Fibroblast of the aortic adventitia (primary cell): ENCODE results near the gene MIX23. TPM values are rescaled to one million over a fixed set of nuclear protein-coding genes. Genes with fewer than 3 reads are reported as not detected.

Experiments used
- DNase-seq: peaks from one replicate; pipeline ENCODE4 v3.0.0-alpha.2; 2010; ENCODE audit warnings: low read depth
- H3K4me3 ChIP-seq: 2 replicates; pipeline ENCODE4 v1.5.1; 2011; ENCODE audit warnings: low read depth, mild to moderate bottlenecking, control low read depth, low read length, moderate library complexity
- CTCF ChIP-seq: IDR thresholded peaks from 2 replicates; pipeline ENCODE4 v1.5.1; 2011; ENCODE audit warnings: mild to moderate bottlenecking, low read length, control low read depth, inconsistent platforms; ENCODE audit not compliant: insufficient read depth
- total RNA-seq: library from RNA; depleted of rRNA; stranded (reverse); fragments of >200 nt; gene quantifications from 2 replicates; pipeline ENCODE4 v1.2.3, GENCODE V29; 2012; ENCODE audit warnings: low replicate concordance

Gene MIX23
- total RNA-seq, 1 donor, result 27.0 TPM

- no peak for TF ChIP-seq CTCF
- DNase-seq, result no peak
- H3K4me3 ChIP-seq, result no peak overlapping the region
Observed at GRCh38 chr3:122342803-122343202, 40.2 kb downstream of the MIX23 start.

- no peak for DNase-seq
- H3K4me3 ChIP-seq, result no peak overlapping the region
- TF ChIP-seq CTCF, result no peak
Observed at GRCh38 chr3:122332551-122332950, 50.5 kb downstream of the MIX23 start.

- no peak overlapping the region for H3K4me3 ChIP-seq
- no peak for TF ChIP-seq CTCF
- no peak for DNase-seq
Observed at GRCh38 chr3:122331886-122332285, 51.1 kb downstream of the MIX23 start.

GRCh38 chr3:122325769-122326168 lies 57.3 kb downstream of the MIX23 start:
- TF ChIP-seq CTCF, result no peak
- H3K4me3 ChIP-seq, result no peak overlapping the region
- no peak for DNase-seq

- H3K4me3 ChIP-seq, result peak within 1 kb of the TSS; percentile 37
- DNase-seq, result peak; percentile 44
- no peak for TF ChIP-seq CTCF
Observed at GRCh38 chr3:122324871-122325323, 58.1 kb downstream of the MIX23 start, which contains the start of gene CSTA. Gene CSTA (plus strand): TSS chr3:122325248. CDS start chr3:122325293, 45 bp downstream.

- DNase-seq, result no peak
- H3K4me3 ChIP-seq, result no peak overlapping the region
- no peak for TF ChIP-seq CTCF
Observed at GRCh38 chr3:122322095-122323075, 60.6 kb downstream of the MIX23 start.
